SKM-1 (cell line): ENCODE measurements around the gene CAMK2A.

ENCODE experiments used
- DNase-seq: peaks from one replicate; lab custom pipeline; 2025; ENCODE audit not compliant: unreplicated experiment; lab: John Stamatoyannopoulos, UW

CAMK2A gene

GRCh38 chr5:150289551-150290390 lies at the start of gene CAMK2A:
Gene CAMK2A, minus strand, starts transcription at chr5:150289773. Its CDS starts 148 bp downstream, at chr5:150289625.
- no peak for DNase-seq

DNA sequence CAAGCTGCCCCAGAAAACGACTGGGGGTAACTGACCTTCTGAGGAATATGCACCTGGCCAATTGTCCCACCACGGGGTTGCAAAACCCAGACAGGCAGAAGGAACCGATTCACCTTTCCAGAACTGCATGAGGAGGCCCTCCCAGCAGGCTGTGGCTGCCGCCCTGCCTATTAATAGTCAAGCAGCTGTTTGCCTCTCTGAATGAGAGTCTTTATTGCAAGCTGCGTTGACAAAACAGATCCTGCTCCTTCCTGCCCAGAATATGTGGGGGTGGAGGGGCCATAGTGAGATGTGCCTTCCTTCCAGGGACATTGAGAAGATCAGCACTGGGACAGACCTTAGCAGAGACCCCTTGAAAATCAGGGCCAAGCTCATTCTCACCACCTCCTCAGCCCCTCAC lies 49.6 kb upstream of the CAMK2A start:
- no peak for DNase-seq

- no peak for DNase-seq
Observed at GRCh38 chr5:150338546-150338945, 49.0 kb upstream of the CAMK2A start.

GRCh38 chr5:150335778-150336177 lies 46.2 kb upstream of the CAMK2A start:
- no peak for DNase-seq

GRCh38 chr5:150333400-150333799 lies 43.8 kb upstream of the CAMK2A start:
- no peak for DNase-seq

- no peak for DNase-seq
Observed at GRCh38 chr5:150329881-150330876, 40.6 kb upstream of the CAMK2A start.

- DNase-seq = no peak
Observed at GRCh38 chr5:150329038-150329437, 39.5 kb upstream of the CAMK2A start.

DNA sequence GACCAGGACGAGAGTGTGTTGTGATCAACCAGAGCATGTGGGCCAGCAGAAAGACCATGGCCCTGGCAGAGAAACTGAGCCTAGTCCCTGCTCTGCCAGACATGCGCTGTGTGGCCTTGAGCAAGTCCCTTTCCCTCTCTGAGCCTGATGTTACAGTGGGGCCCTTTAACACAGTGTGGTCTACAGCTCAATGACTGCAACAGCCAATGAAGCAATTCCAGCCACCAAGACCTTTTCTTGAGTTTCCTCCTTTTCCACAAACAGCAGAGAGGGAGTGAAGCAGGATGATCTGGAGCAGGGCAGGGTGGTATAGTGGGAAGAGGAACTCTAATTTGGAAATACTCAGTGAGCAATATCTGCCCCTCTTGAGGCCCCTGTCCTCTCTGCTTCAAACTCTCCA lies 38.9 kb upstream of the CAMK2A start:
- no peak for DNase-seq

DNA sequence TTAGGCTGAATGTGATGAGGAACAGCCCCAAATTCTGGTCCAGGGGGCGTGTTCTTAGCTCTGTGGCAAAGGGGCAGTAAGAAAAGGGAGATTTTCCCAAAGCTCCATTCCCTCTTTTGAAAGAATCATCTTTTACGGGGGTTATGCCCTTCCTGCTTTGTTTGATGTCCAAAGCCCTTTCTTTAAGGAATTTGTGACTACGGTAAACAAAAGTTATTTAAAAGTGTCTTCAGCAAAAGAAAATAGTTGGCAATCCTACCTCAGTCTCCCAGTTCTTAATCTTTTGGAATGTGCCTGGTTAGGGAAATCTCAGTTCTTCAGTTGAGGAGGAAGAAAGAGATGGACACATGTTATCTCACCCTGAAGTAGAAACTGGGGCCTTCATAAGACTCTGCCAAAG lies 37.6 kb upstream of the CAMK2A start:
- DNase-seq = no peak

- DNase-seq = no peak
Observed at GRCh38 chr5:150326707-150327106, 37.1 kb upstream of the CAMK2A start.

- no peak for DNase-seq
Observed at GRCh38 chr5:150325426-150325825, 35.9 kb upstream of the CAMK2A start.

GRCh38 chr5:150323819-150324218 lies 34.2 kb upstream of the CAMK2A start:
- DNase-seq = no peak

GRCh38 chr5:150323092-150323491 lies 33.5 kb upstream of the CAMK2A start:
- no peak for DNase-seq

DNA sequence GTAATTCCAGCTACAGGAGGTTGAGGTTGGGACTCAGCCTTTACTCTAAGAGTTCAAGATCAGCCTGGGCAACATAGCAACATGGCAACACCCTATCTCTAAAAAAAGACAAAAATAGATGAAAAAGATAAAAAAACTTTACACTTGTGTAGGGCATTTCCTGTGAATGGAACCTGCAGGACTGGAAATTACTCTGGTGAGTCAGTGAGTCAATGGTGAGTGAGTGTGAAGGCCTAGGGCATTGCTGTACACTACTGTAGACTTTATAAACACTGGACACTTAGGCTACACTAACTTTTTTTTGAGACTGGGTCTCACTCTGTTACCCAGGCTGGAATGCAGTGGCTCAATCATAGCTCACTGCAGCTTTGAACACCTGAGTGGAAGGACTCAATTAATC lies 32.6 kb upstream of the CAMK2A start:
- no peak for DNase-seq

DNA sequence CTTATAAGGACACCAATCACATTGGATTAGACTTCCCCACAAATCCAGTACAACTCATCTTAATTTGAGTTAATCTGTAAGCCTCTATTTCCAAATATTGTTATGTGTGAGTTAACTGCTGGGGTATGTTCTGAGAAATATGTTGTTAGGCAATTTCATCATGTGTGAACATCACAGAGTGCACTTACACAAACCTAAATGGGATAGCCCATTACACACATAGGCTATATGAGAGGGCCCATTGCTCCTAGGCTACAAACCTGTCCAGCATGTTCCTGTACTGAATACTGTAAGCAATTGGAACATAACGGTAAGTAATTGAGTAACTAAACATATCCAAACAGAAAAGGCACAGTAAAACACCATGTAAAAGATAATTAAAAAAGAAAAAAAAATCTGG lies 32.2 kb upstream of the CAMK2A start:
- no peak for DNase-seq

GRCh38 chr5:150321211-150321610 lies 31.6 kb upstream of the CAMK2A start:
- no peak for DNase-seq

DNA sequence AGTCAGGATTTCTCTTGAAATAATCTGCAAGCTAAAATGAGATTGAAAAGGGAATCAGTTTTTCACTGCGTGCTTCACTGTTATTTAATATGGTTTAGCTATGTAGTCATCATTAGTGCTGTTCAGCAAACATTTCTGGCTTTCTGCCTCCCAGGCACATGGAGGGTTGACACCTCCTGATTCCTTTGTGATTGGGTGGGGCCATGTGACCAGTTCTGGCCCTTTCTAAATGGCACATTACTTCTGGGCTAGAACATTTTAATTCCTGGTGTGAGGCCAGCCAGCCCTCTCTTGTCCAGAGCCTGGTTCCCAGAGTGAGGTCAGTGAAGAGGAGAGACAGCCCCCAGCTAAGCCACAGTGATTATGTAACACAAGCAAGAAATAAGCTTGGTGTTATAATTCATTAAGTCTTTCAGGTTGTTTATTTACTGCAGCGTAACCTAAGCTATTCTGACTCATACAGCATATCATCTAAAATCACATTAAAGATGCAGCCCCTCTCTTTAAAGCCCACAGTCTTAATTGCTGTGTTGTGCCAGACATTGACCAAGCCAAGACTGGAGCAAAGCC lies 30.6 kb upstream of the CAMK2A start:
- no peak for DNase-seq

- DNase-seq = no peak
Observed at GRCh38 chr5:150319484-150319790, 29.9 kb upstream of the CAMK2A start.

DNA sequence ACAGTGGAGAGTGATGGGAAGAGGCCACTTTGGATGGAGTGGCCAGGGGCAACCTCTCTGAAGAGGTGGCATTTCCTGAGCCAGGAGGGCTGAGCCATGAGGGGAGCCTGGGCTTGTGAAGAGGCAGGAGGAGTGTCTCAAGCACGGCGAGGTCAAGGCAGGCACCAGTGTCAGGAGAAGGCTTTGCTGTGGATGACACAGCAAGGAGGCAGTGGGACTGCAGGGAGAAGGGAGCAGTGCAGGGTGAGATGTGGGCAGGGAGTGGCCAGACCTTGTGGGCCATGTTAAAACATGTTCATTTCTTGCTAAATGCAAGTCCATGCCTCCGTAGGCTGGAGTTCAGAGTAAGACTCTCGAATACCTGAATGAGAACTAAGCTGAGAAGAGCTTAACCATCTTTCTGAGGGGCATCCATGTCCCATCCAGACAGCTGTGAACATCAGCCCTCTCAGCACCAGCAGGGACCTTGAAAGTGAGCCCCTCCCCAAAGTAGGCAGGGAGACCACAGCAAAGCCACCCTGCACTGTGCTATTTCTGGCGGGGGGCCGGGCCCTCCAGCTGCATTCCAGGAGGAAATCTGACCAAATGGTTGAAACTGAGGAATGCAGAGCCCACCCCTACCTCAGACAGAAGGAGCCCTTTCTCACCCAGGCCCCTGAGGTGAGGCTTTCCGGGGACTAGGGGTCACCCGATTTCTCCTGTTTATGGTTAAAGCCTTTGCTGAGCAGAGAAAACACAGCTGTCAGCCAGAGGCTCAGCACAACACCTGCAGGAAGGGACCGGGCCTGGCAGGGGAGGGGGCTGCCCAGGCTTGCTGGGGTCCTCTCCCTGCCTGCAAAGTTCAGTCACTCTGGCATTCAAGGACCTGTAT lies 29.3 kb upstream of the CAMK2A start:
- DNase-seq = no peak

- DNase-seq = no peak
Observed at GRCh38 chr5:150317048-150318003, 27.8 kb upstream of the CAMK2A start.
